GM18951 (cell line): ENCODE results near the gene MID1.

ENCODE experiments used
- POLR2A ChIP-seq: IDR thresholded peaks from 4 replicates; pipeline ENCODE4 v1.6.1; 2011; ENCODE audit warnings: mild to moderate bottlenecking; ENCODE audit not compliant: insufficient read length, insufficient read depth; ENCODE audit errors: extremely low read depth
- in situ Hi-C: fragments of 300-500 bp; cut with MboI; formaldehyde crosslinking; loops from one replicate; pipeline ENCODE4 v1.12.0; 2022; ENCODE audit warnings: low sequenced_read_pairs, mixed read lengths, inconsistent platforms; ENCODE audit not compliant: unreplicated experiment

MID1 gene

DNA sequence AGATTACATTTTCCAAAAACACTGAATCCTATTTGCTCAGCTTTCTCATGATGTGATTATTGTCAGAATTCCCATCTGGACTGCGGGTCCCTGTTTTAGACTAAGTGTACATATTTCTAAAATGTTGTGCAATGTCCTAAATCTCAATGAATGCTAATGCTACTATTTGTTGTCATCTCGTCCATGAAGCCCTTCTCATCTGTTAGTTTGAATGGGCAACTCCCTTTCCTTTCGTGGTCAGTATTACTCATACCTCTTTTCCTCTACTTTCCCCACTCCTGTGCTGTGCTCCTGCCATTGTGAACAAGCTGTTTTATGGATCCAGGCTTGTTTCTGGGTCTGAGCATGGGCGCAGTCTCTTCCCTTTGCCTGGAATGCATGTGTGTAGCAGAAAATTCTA lies 91.0 kb downstream of the MID1 start:
- in situ Hi-C loops, result no loop called here
- TF ChIP-seq POLR2A, result no peak

DNA sequence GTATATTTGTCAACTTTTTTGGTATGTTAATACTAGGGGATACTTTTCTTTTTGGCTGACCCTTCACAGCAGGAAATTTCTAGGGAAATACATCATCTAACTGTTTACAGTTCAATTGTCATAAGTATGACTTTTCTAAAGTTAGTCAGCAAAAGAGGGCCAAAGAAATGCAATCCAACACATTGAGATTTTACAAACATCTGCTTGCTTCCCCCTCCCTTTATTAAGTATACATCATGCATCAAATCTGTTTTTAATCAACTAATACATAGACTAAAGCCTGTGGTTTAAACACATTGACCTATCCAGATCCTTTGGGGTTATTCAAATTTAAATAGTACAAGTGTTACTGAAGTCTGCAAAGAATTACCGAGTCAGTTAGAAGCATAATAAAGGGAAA lies 93.9 kb downstream of the MID1 start:
- in situ Hi-C loops, result no loop called here

DNA sequence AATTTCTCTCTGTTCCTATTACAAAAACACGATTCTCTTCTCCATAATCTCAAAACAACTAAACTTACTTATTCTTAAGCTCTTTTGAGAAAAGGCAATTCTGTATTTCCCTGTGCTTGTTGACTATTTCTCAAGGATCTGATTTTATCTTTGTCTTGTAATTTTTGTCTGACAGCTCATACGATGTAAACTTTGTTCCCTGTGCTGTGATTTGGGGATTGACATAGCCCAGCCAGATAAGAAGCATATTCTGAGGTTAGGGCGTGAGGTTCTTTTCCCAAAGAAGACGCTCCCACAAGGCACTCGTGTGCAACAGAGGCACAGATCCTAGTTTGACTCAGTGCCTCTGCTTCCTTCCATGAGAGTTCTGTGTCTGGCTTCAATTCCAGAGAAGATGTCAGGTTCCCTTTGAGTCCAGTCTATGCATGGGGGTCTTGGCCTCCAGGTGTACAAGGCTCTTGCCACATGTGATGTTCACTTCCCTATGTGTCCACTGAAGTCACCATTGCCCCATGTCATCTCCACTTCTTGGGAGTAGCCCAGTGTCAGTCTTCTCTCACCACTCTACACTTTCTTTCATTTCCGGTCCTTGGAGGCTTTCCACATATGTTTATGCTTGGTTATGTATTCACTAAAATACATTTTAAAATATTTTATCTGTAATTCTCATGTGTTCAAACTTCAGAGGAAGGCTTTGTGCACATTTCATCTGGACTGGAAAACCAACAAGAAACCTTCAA lies 94.8 kb downstream of the MID1 start:
- TF ChIP-seq POLR2A, result no peak
- in situ Hi-C loops, result no loop called here

More for the DNA sequence above, 93.9 kb downstream of the MID1 start:
- no peak for TF ChIP-seq POLR2A

DNA sequence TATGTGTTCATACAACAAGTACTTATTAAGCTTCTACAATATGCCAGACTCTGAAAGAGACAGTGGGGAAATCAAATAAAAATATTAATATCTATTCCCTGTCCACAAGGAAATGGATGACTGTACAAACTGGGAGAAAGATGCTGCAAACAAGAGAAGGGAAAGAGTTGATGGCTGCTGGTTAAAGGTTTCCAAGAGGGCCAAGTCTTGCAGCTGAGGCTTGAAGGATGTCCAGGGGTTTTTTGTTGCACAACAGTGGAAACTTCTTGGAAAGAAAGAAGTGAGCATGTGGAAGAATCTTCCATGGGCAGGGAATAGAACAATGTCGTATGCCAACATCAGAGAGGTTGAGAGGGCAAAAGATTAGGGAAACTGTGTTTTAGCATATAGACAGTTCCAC lies 95.8 kb downstream of the MID1 start:
- in situ Hi-C loops, result no loop called here

DNA sequence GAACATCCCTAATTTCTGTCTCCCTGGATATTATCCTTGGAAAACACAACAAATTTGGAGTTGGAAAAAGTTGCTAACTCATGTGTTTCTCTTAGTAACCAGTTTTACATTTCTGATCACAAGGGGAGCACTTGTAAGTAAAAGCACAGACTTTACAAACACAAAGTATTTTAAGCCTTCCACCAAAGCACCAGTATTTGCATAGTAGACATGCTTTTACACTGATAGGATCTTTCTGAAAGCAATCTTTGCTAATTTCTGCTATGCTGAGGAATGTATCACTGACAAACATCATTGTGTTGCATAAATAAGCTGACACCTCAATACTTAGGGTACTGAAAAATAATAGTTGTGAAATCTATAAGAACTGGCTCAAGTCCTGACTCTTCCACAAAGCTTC lies 100.6 kb downstream of the MID1 start:
- in situ Hi-C loops, result no loop called here
- no peak for TF ChIP-seq POLR2A

More for the DNA sequence above, 95.8 kb downstream of the MID1 start:
- no peak for TF ChIP-seq POLR2A

DNA sequence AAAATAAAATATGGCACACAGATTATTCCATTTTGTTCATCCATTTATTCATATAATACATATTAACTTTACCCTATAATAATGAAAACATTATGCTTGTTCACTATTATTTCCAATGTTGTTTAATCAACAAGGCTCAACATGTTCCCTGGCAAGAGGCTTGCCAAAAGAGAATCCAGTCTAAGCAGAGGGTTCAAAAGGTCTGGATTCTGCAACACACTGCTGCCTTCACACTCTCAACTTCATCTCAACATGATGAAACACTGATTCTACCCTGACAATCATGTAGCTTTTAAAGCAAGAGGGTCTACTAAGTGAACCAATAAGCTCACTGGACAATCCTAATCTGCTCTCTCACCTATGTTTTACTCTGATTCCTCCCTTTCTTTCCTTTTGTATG lies 101.1 kb downstream of the MID1 start:
- in situ Hi-C loops, result no loop called here
- no peak for TF ChIP-seq POLR2A

DNA sequence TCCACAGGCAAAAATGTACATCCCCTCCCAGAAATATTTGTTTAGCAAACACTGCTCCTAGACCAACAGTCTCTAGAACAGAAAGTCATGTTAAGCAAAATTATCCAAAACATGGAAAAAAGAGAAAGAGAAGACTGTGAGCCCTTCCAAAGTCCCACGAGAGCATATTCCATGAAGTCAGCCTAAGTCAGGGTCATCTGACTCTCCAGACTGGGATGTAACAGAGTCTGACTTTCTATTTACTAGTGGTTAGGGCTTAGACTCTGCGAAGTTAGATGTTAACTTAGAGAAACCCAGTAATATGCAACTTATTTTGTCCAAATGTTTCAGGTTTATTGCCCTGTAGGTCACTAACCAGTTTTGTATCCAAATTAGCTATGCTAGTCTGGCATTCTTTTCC lies 102.3 kb downstream of the MID1 start:
- no peak for TF ChIP-seq POLR2A
- in situ Hi-C loops, result no loop called here

DNA sequence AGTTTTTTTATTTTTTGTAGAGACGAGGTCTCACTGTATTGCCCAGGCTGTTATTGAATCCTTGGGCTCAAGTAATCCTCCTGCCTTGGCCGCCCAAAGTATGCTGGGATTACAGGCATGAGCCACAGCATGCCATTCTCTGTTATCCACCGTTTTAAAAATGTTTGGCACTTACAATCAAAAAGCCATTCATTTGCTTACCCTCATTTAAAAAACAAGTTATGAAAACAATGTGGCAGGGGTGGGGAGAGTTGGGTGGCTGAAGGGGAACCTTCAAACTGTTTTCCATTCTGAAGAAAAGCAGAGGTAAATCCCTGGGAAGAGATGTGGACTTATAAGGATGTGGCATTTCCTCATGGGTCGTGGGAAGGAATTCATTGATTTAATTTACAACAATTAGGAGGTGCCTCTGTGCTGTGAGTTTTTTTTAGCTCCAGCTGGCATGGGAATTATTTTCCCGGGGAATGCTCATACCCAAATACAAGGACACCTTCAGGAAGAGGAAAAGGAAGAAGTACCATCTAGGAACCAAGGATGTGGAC lies 103.5 kb downstream of the MID1 start:
- in situ Hi-C loops, result no loop called here
- TF ChIP-seq POLR2A, result no peak

DNA sequence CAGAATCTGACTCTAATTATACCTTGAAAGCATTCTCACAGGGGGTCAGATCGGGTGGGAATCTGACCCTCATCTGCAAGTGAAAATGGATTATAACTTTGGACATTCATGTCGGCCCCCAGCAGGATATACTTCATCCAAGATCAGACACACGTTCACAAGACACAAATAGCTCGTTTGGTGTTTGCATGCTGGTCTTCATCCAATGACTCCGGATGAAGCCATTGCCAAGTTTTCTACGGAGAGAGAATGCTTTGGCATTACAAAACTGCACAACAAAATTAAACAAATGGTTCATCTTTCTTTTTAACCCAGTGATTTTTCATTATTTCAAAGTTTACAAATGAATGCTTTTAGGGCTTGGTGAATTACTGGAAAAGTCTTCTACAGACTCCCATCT lies 105.5 kb downstream of the MID1 start:
- in situ Hi-C loops, result no loop called here
- TF ChIP-seq POLR2A, result no peak

DNA sequence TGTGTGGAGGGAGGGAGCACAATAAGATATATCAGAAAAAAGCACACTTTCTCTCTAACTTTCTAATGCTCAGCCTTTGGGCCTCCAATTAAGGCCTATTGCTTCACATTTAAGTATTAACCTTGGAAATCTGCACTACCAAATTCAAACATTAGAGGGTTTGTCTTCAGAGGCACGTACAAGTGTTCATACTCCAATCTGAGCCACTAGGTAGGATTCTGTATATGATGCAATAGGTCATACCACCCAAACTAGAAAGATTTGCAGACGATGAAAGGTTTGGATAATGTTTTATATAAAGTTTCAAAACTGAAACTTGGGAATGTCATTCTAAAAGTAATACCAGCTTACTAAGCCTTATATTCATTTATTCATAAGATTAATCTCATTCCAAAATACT lies 106.4 kb downstream of the MID1 start:
- no peak for TF ChIP-seq POLR2A
- in situ Hi-C loops, result no loop called here

DNA sequence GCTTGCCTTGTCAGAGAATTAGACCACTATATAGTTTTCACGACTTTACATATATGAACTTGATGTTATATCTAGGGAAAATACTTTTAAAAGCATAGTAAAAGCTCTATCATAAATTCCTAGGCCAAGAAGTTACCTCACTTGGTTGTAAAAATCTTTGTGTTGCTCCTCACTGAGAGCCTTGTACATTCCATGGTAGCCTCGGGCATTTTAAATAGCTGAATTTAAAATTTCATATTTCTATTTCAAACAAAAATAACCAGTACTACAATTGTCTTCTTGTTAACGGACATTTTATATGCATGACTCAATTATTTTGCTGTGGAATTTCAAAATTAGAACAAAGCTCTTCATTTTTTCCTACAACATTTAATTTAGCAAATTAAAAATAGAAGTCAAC lies 107.6 kb downstream of the MID1 start:
- no peak for TF ChIP-seq POLR2A
- in situ Hi-C loops, result no loop called here

DNA sequence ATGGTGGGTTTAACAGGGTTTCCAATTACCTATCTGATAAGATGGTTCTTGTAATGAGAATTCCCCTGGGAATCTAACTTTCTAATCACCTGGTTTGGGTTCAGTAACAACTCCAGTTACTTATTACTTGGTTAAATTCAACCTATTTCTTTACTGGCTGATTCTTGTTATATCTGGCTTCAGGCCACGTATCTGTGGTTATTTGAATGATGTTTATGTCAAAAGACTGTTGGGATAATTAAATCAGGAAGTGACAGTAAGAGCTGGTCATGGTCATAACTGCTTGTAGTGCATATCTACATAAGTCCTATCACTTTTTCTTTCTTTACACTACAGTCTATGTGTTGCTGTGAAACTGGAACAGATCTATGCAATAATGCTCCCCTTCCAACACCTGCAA lies 108.1 kb downstream of the MID1 start:
- no peak for TF ChIP-seq POLR2A
- in situ Hi-C loops, result no loop called here

DNA sequence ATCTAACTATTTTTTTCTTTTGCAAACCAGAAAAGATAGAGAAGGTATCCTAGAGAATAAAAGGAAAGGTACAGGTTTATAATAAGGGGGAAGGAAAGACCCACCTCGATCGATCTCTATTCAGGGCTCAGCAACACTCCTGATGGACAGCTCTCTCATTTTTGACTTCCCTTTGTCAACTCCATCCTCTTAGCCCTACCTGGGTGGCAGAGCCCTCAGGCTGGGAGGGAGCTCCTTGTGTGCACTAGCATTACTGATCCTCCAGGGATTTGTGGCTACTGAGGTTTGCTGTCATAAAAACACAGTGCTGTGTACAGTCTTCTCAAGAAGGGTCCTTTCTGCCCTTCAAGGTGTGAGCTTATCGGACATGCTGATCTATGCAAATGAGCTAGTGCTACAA lies 111.0 kb downstream of the MID1 start:
- in situ Hi-C loops, result no loop called here
- no peak for TF ChIP-seq POLR2A

DNA sequence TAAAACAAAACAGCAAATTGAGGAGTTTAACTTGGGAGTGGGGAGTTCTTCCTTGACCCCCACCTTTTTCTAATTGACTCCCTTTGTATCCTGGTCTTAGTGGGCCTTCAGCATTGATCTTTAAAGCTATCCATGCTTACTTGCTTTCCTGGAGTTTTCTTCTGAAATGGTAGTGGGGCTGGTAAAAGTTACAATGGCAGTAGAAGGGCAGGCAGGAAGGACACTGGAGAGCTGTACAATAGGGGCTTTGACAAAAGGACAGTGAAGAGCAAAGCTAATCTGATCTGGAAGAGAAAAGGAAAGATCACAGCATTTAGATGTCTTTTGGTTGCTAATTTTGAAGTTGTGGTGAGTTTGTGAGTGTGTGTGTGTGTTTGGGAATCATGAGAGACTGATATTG lies 111.5 kb downstream of the MID1 start:
- in situ Hi-C loops, result no loop called here
- no peak for TF ChIP-seq POLR2A
